Measurements from ENCODE around the gene KRIT1.

DNA sequence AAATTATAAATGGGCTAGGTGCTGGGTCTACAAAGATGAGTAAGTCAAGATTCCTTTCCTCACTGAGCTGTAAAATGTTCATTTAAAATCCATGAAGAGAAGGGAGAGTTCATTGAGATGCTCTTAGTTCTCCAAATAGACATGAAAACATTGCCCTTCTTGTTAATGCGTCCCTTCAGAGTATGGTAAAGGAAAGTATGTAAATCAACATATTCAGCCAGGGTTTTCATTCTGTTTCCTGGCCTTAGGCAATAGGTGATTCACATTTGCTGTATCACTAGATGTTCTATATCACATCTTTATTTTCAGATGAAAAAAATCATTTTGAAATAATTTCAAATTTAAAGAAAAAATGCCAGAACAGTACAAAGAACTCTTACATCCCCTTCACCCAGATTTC lies 5.5 kb upstream of the KRIT1 start:
- TF ChIP-seq CTCF (IDR thresholded peaks at IDR 0.05; ENCODE audit: low read depth, low read length, poor library complexity, severe bottlenecking) (no peak), EZH2phosphoT487 (IDR thresholded peaks at IDR 0.05; ENCODE audit: borderline replicate concordance, low read length) (no peak)
